ENCODE data around the gene NT5C1A.

- no peak for TF ChIP-seq CTCF (IDR thresholded peaks at IDR 0.05)
- TF ChIP-seq EZH2 (IDR thresholded peaks at IDR 0.05; ENCODE audit: borderline replicate concordance, insufficient read depth, low read depth, low read length, poor library complexity, severe bottlenecking): no peak
These were observed 41.6 kb upstream of the NT5C1A start for GRCh38 chr1:39713557-39713956.
